Measurements from ENCODE around the gene ANKRD31. TPM values are rescaled to one million over a fixed set of nuclear protein-coding genes. Genes with fewer than 3 reads are reported as not detected.
"Not testable (repeated sequence)": the region's sequence is repeated elsewhere in the genome, so short reads cannot be mapped to it uniquely, and the experiment has no call there.

ANKRD31 gene
- polyA plus RNA-seq, 1 donor: 0.21 TPM

DNA sequence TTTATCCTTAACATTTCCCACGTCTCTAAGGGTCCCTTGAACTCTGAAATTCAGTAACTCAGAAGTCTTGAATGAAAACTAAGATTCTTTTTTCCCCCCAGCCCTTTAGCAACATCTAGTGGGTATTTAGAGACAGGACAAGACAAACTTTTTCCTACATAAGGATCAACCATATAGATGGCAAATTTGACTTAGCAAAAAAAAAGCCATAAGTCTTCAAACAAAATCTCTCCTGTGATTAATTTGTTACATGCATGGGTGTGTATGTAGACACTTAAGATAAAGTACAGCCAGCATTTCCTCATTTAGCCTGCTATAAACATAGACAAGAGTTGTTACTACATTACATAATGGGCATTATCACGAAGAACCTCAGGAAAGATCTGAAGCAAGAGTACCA is 29.1 kb upstream of the ANKRD31 start:
- no CpG with 5 or more reads among the region's 2 CpGs for WGBS (ENCODE audit: insufficient coverage, low lambda C conversion rate)
- Histone ChIP-seq H3K27ac (ENCODE audit: low read length) (no peak overlapping the region), H3K4me3 (ENCODE audit: low read length) (no peak overlapping the region), H3K27me3 (ENCODE audit: control insufficient read depth, insufficient read depth, low read length) (no peaks in the 10 kb centered on the region), H3K9me3 (ENCODE audit: control insufficient read depth, low read depth, low read length) (peaks cover 12% of the 10 kb centered on the region), H3K4me1 (ENCODE audit: control insufficient read depth, insufficient read depth, low read length) (peaks cover 24% of the 10 kb centered on the region), H3K36me3 (ENCODE audit: control insufficient read depth, insufficient read depth, low read length) (no peaks in the 10 kb centered on the region)
- DNase-seq: peak; percentile 16 to 47

DNA sequence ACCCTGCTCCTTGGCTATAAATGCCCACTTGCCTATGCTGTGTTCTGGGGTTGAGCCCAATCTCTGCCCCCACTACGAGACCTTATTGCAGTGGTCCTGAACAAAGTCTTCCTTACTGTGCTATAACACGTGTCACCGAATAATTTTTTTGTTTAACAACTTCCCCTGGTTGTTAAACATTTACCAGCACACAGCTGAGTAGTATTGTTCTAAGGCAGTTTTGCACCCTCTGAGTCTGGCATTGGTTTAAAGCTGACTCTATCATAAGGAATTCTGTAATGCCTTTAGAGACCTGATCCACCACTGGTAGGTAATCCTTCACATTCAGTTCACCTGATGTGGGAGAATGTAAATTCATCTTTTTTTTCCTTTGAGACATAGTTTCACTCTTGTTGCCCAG is 25.6 kb upstream of the ANKRD31 start:
- Histone ChIP-seq H3K4me3 (ENCODE audit: low read length) (no peak overlapping the region), H3K36me3 (ENCODE audit: control insufficient read depth, insufficient read depth, low read length) (no peaks in the 10 kb centered on the region), H3K9me3 (ENCODE audit: control insufficient read depth, low read depth, low read length) (no peaks in the 10 kb centered on the region), H3K4me1 (ENCODE audit: control insufficient read depth, insufficient read depth, low read length) (peaks cover 24% of the 10 kb centered on the region), H3K27me3 (ENCODE audit: control insufficient read depth, insufficient read depth, low read length) (no peaks in the 10 kb centered on the region), H3K27ac (ENCODE audit: low read length) (peak overlapping the region; percentile 72)
- no CpG with 5 or more reads among the region's 3 CpGs for WGBS (ENCODE audit: insufficient coverage, low lambda C conversion rate)
- peak; percentile 13 to 71 for DNase-seq

DNA sequence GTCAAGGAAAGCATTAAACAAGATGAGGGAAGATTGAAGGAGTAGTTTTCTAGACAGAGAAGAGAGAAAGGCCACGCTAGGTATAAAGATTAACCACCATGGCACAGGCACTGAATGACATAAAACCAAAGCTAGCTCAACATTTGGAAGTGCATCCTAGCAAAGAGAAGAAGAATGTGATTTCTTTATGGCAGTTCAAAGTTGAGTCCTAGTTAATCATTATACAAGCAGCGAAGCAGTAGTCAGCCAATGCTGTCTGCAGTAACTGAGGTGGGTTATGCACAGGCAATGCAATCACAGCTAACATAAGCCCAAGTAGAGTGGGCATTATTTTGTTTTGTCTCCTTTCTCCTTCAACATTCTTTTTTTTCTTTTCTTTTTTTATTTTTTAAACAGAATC is 24.0 kb upstream of the ANKRD31 start:
- peak overlapping the region; percentile 37 for H3K27ac ChIP-seq (ENCODE audit: low read length)
- WGBS (ENCODE audit: insufficient coverage, low lambda C conversion rate): 20% methylated on average over 2 of the region's 2 CpGs
- no peak overlapping the region for H3K4me3 ChIP-seq (ENCODE audit: low read length)
- no peaks in the 10 kb centered on the region for H3K9me3 ChIP-seq (ENCODE audit: control insufficient read depth, low read depth, low read length)
- peak; percentile 81 to 93 for DNase-seq
- peaks cover 24% of the 10 kb centered on the region for H3K4me1 ChIP-seq (ENCODE audit: control insufficient read depth, insufficient read depth, low read length)
- no peaks in the 10 kb centered on the region for H3K27me3 ChIP-seq (ENCODE audit: control insufficient read depth, insufficient read depth, low read length)
- no peaks in the 10 kb centered on the region for H3K36me3 ChIP-seq (ENCODE audit: control insufficient read depth, insufficient read depth, low read length)

GRCh38 chr5:75250452-75250851 is 13.8 kb upstream of the ANKRD31 start:
- not testable (repeated sequence) for H3K4me3 ChIP-seq (ENCODE audit: low read length); H3K4me1 ChIP-seq (ENCODE audit: control insufficient read depth, insufficient read depth, low read length); H3K27me3 ChIP-seq (ENCODE audit: control insufficient read depth, insufficient read depth, low read length); H3K9me3 ChIP-seq (ENCODE audit: control insufficient read depth, low read depth, low read length); H3K36me3 ChIP-seq (ENCODE audit: control insufficient read depth, insufficient read depth, low read length); H3K27ac ChIP-seq (ENCODE audit: low read length); DNase-seq
- WGBS (ENCODE audit: insufficient coverage, low lambda C conversion rate): no CpG with 5 or more reads among the region's 4 CpGs

- no peaks in the 10 kb centered on the region for H3K27me3 ChIP-seq (ENCODE audit: control insufficient read depth, insufficient read depth, low read length)
- no peaks in the 10 kb centered on the region for H3K9me3 ChIP-seq (ENCODE audit: control insufficient read depth, low read depth, low read length)
- no peak for DNase-seq
- no peaks in the 10 kb centered on the region for H3K36me3 ChIP-seq (ENCODE audit: control insufficient read depth, insufficient read depth, low read length)
- 100% methylated on average over 1 of the region's 2 CpGs for WGBS (ENCODE audit: insufficient coverage, low lambda C conversion rate)
- H3K4me1 ChIP-seq (ENCODE audit: control insufficient read depth, insufficient read depth, low read length): no peaks in the 10 kb centered on the region
- no peak overlapping the region for H3K27ac ChIP-seq (ENCODE audit: low read length)
- no peak overlapping the region for H3K4me3 ChIP-seq (ENCODE audit: low read length)
These were observed 8.3 kb upstream of the ANKRD31 start for GRCh38 chr5:75245023-75245422.

- H3K4me1 ChIP-seq (ENCODE audit: control insufficient read depth, insufficient read depth, low read length): no peaks in the 10 kb centered on the region
- H3K27ac ChIP-seq (ENCODE audit: low read length): no peak overlapping the region
- no peaks in the 10 kb centered on the region for H3K36me3 ChIP-seq (ENCODE audit: control insufficient read depth, insufficient read depth, low read length)
- H3K4me3 ChIP-seq (ENCODE audit: low read length): no peak overlapping the region
- WGBS (ENCODE audit: insufficient coverage, low lambda C conversion rate): 100% methylated on average over 3 of the region's 5 CpGs
- DNase-seq: no peak
- no peaks in the 10 kb centered on the region for H3K9me3 ChIP-seq (ENCODE audit: control insufficient read depth, low read depth, low read length)
- H3K27me3 ChIP-seq (ENCODE audit: control insufficient read depth, insufficient read depth, low read length): no peaks in the 10 kb centered on the region
These were observed 6.8 kb upstream of the ANKRD31 start for GRCh38 chr5:75243510-75243909.

DNA sequence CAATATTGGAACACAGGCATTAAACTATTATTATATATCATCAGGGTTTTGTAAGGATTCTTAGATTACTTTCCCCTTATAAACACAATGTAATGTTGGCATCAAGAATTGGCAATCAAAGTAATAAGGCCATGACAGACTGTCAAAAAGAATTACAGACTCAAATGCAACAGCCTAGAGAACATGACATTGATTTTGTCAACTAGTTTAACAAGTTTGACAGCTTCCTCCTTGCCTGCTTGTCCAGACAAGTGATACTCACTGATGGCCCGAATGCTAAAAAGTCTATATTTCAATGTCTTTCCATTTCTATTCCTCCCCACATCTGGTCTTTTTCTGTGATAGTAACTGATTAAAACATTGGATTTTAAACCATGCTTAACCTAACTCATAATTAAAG is 6.4 kb upstream of the ANKRD31 start:
- WGBS (ENCODE audit: insufficient coverage, low lambda C conversion rate): no CpG with 5 or more reads among the region's 1 CpG
- Histone ChIP-seq H3K4me1 (ENCODE audit: control insufficient read depth, insufficient read depth, low read length) (no peaks in the 10 kb centered on the region), H3K27ac (ENCODE audit: low read length) (no peak overlapping the region), H3K36me3 (ENCODE audit: control insufficient read depth, insufficient read depth, low read length) (no peaks in the 10 kb centered on the region), H3K9me3 (ENCODE audit: control insufficient read depth, low read depth, low read length) (no peaks in the 10 kb centered on the region), H3K27me3 (ENCODE audit: control insufficient read depth, insufficient read depth, low read length) (no peaks in the 10 kb centered on the region), H3K4me3 (ENCODE audit: low read length) (no peak overlapping the region)
- no peak for DNase-seq

DNA sequence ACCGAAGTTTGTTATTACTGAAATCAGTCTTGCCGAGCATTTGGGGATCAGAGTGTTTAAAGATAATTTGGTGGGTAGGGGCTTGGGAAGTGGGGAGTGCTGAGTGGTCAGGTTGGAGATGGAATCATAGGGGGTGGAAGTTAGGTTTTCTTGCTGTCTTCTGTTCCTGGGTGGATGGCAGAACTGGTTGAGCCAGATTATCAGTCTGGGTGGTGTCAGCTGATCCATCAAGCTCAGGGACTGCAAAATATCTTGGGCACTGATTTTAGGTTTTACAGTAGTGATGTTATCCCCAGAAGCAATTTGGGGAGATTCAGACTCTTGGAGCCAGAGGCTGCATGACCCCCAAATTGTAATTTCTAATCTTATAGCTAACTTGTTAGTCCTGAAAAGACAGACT is 5.4 kb upstream of the ANKRD31 start:
- H3K27me3 ChIP-seq (ENCODE audit: control insufficient read depth, insufficient read depth, low read length): no peaks in the 10 kb centered on the region
- no peaks in the 10 kb centered on the region for H3K4me1 ChIP-seq (ENCODE audit: control insufficient read depth, insufficient read depth, low read length)
- no peaks in the 10 kb centered on the region for H3K9me3 ChIP-seq (ENCODE audit: control insufficient read depth, low read depth, low read length)
- WGBS (ENCODE audit: insufficient coverage, low lambda C conversion rate): no CpG with 5 or more reads among the region's 2 CpGs
- no peak for DNase-seq
- no peaks in the 10 kb centered on the region for H3K36me3 ChIP-seq (ENCODE audit: control insufficient read depth, insufficient read depth, low read length)
- H3K27ac ChIP-seq (ENCODE audit: low read length): no peak overlapping the region
- no peak overlapping the region for H3K4me3 ChIP-seq (ENCODE audit: low read length)

- Histone ChIP-seq H3K27ac (ENCODE audit: low read length) (no peak overlapping the region), H3K4me3 (ENCODE audit: low read length) (no peak overlapping the region), H3K27me3 (ENCODE audit: control insufficient read depth, insufficient read depth, low read length) (no peaks in the 10 kb centered on the region), H3K9me3 (ENCODE audit: control insufficient read depth, low read depth, low read length) (no peaks in the 10 kb centered on the region), H3K36me3 (ENCODE audit: control insufficient read depth, insufficient read depth, low read length) (no peaks in the 10 kb centered on the region), H3K4me1 (ENCODE audit: control insufficient read depth, insufficient read depth, low read length) (peaks cover 5% of the 10 kb centered on the region)
- WGBS (ENCODE audit: insufficient coverage, low lambda C conversion rate): 91% methylated on average over 2 of the region's 2 CpGs
- DNase-seq: no peak
These were observed 3.0 kb upstream of the ANKRD31 start for GRCh38 chr5:75239681-75240080.

DNA sequence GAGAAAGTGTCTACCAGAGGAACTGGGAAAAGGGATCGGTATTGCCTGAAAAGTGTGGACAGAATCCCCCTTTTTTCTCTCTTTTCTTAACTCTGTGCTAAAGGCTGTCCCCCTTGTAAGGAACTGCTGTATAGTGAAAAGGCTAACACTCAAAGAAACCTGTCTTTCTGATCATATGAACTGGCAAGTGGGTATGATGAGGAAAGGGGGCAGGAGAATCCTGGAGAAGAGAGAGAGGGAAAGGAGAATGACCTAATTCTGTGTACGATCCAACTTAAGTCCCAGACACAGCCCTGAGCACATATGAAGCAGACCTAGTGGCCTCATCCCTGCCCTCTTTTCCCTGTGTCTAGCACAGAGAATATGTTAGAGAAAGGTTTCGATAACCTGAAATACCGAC is 967 bp downstream of the ANKRD31 start:
- DNase-seq: peak in 1 of 2 donors; percentile 5
- Histone ChIP-seq H3K4me3 (ENCODE audit: low read length) (no peak overlapping the region), H3K27ac (ENCODE audit: low read length) (no peak overlapping the region), H3K4me1 (ENCODE audit: control insufficient read depth, insufficient read depth, low read length) (peaks cover 5% of the 10 kb centered on the region), H3K27me3 (ENCODE audit: control insufficient read depth, insufficient read depth, low read length) (no peaks in the 10 kb centered on the region), H3K36me3 (ENCODE audit: control insufficient read depth, insufficient read depth, low read length) (no peaks in the 10 kb centered on the region), H3K9me3 (ENCODE audit: control insufficient read depth, low read depth, low read length) (no peaks in the 10 kb centered on the region)
- WGBS (ENCODE audit: insufficient coverage, low lambda C conversion rate): no CpG with 5 or more reads among the region's 4 CpGs

- no peak overlapping the region for H3K27ac ChIP-seq (ENCODE audit: low read length)
- H3K4me1 ChIP-seq (ENCODE audit: control insufficient read depth, insufficient read depth, low read length): peaks cover 5% of the 10 kb centered on the region
- no peaks in the 10 kb centered on the region for H3K27me3 ChIP-seq (ENCODE audit: control insufficient read depth, insufficient read depth, low read length)
- no peak overlapping the region for H3K4me3 ChIP-seq (ENCODE audit: low read length)
- no peaks in the 10 kb centered on the region for H3K9me3 ChIP-seq (ENCODE audit: control insufficient read depth, low read depth, low read length)
- DNase-seq: no peak
- H3K36me3 ChIP-seq (ENCODE audit: control insufficient read depth, insufficient read depth, low read length): no peaks in the 10 kb centered on the region
These were observed 2.4 kb downstream of the ANKRD31 start for GRCh38 chr5:75234251-75234650.
